ENCODE results near the gene GRIK3.

Gene GRIK3

DNA sequence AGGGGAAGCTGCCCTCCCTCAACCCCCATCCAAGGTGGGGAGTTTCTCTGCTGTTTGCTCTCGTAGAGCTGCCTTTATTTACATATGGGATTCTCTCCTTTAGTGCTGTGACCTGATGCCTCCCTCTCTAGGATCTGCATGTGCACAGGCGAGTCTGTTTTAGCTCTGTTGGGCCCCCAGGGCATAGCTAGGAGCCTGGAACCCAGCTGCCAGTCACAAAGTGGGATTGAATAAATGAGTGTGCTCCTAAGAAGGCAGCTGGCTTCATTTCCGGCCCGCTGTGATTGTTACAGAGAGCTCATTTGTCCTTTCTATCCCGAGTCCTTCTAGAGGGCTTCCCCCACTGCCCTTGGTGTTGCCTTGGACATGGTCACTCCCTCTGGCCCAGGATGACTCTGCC, 176.6 kb downstream of the GRIK3 start:
- H3K4me1 ChIP-seq (ENCODE audit: control extremely low read depth in 1 of 4, control insufficient read depth in 4 of 4, insufficient read depth in 4 of 4, low read length in 3 of 4): no peaks in the 10 kb centered on the region
- H3K27ac ChIP-seq (ENCODE audit: insufficient read depth in 1 of 2, low read depth in 1 of 2, low read length in 2 of 2, poor library complexity in 1 of 2, severe bottlenecking in 2 of 2): no peak overlapping the region
- POLR2A ChIA-PET: no interaction called here
- CTCF ChIA-PET: no interaction called here
- no peak overlapping the region for H3K4me3 ChIP-seq (ENCODE audit: control insufficient read depth in 1 of 7, extremely low read depth in 1 of 7, insufficient read depth in 4 of 7, low read depth in 2 of 7, low read length in 6 of 7)
- no peaks in the 10 kb centered on the region for H3K9me3 ChIP-seq (ENCODE audit: control extremely low read depth in 1 of 5, control insufficient read depth in 4 of 5, insufficient read depth in 2 of 5, low read depth in 1 of 5, low read length in 4 of 5)
- H3K36me3 ChIP-seq (ENCODE audit: control insufficient read depth in 4 of 4, insufficient read depth in 4 of 4, low read length in 3 of 4): no peaks in the 10 kb centered on the region
- DNase-seq: no peak
- WGBS (ENCODE audit: insufficient coverage): 72% methylated on average over 5 of the region's 5 CpGs
- H3K27me3 ChIP-seq (replicated peaks in 2 of 5; ENCODE audit: control insufficient read depth in 4 of 5, insufficient read depth in 5 of 5, low read length in 4 of 5): peaks cover 0 to 45% (median 8%) of the 10 kb centered on the region in 5 experiments

DNA sequence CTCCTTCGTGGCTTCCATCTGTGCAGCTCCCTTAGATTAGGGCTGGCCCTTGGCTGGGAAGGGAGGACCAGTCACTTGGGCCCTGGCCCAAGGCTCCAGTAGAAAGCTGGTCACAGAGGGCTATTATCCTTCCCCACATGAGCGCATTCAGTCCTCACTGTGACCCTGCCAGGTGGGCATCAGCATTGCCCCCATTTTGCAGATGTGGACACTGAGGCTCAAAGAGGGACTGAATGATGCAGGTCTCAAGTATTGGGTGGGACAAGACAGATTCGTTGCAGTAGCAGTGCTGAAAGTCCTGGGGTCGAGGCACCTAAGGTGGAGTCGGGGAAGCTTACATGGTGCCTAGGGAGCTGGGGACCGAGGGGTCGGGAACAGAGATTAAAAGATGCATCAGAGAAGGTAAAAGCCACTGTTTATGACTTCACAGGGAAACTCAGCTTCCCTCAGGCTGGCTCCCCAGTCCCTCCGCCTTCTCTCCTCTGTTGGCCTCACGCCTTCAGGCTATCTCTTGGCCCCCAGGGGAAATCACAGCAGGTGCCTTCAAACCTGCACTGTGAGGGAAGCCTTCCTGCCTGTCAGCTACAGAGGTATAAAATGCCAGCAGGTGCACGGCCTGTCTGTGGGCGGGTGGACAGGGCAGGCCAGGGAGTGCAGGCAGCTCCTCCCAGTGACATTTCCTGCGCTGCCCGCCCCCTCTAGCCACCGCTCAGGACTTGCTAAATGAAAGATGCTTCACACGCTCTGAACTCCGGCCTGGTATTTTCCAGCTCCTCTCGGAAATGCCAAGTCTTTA, 178.4 kb downstream of the GRIK3 start:
- no peaks in the 10 kb centered on the region for H3K9me3 ChIP-seq (ENCODE audit: control extremely low read depth in 1 of 5, control insufficient read depth in 4 of 5, insufficient read depth in 2 of 5, low read depth in 1 of 5, low read length in 4 of 5)
- H3K27me3 ChIP-seq (replicated peaks in 2 of 5; ENCODE audit: control insufficient read depth in 4 of 5, insufficient read depth in 5 of 5, low read length in 4 of 5): peaks cover 3 to 43% (median 7%) of the 10 kb centered on the region in 5 experiments
- ChIA-PET CTCF (no interaction called here), POLR2A (no interaction called here)
- H3K4me1 ChIP-seq (ENCODE audit: control extremely low read depth in 1 of 4, control insufficient read depth in 4 of 4, insufficient read depth in 4 of 4, low read length in 3 of 4): no peaks in the 10 kb centered on the region
- no peak for DNase-seq
- no peaks in the 10 kb centered on the region for H3K36me3 ChIP-seq (ENCODE audit: control insufficient read depth in 4 of 4, insufficient read depth in 4 of 4, low read length in 3 of 4)
- no peak overlapping the region for H3K4me3 ChIP-seq (ENCODE audit: control insufficient read depth in 1 of 7, extremely low read depth in 1 of 7, insufficient read depth in 4 of 7, low read depth in 2 of 7, low read length in 6 of 7)
- no peak overlapping the region for H3K27ac ChIP-seq (ENCODE audit: insufficient read depth in 1 of 2, low read depth in 1 of 2, low read length in 2 of 2, poor library complexity in 1 of 2, severe bottlenecking in 2 of 2)
- 65% methylated on average over 17 of the region's 17 CpGs for WGBS (ENCODE audit: insufficient coverage)

DNA sequence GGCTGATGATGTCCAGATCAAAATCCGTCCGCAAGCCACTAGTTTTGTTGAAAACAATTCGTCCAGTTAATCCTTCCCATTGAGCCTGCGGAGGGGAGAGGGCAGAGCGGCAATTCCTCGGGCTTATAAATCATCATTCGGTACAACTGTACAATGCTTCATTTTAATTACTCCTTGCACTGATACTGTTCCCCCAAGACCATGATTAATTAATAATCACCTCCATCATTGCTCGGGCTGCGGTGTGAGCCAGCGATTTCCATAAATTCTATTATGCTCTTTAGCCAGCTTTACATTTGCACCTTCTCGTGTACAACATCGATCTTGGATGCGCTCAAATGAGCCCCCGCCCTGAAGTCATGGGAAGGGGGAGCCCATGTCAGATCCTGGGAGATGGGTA, 180.7 kb downstream of the GRIK3 start:
- Histone ChIP-seq H3K36me3 (ENCODE audit: control insufficient read depth in 4 of 4, insufficient read depth in 4 of 4, low read length in 3 of 4) (no peaks in the 10 kb centered on the region), H3K4me1 (ENCODE audit: control extremely low read depth in 1 of 4, control insufficient read depth in 4 of 4, insufficient read depth in 4 of 4, low read length in 3 of 4) (no peaks in the 10 kb centered on the region), H3K27ac (ENCODE audit: insufficient read depth in 1 of 2, low read depth in 1 of 2, low read length in 2 of 2, poor library complexity in 1 of 2, severe bottlenecking in 2 of 2) (no peak overlapping the region), H3K27me3 (replicated peaks in 2 of 5; ENCODE audit: control insufficient read depth in 4 of 5, insufficient read depth in 5 of 5, low read length in 4 of 5) (peaks cover 3 to 50% (median 14%) of the 10 kb centered on the region in 5 experiments), H3K9me3 (ENCODE audit: control extremely low read depth in 1 of 5, control insufficient read depth in 4 of 5, insufficient read depth in 2 of 5, low read depth in 1 of 5, low read length in 4 of 5) (no peaks in the 10 kb centered on the region), H3K4me3 (ENCODE audit: control insufficient read depth in 1 of 7, extremely low read depth in 1 of 7, insufficient read depth in 4 of 7, low read depth in 2 of 7, low read length in 6 of 7) (no peak overlapping the region)
- DNase-seq: no peak
- ChIA-PET POLR2A (no interaction called here), CTCF (no interaction called here)
- 95% methylated on average over 14 of the region's 14 CpGs for WGBS (ENCODE audit: insufficient coverage)

DNA sequence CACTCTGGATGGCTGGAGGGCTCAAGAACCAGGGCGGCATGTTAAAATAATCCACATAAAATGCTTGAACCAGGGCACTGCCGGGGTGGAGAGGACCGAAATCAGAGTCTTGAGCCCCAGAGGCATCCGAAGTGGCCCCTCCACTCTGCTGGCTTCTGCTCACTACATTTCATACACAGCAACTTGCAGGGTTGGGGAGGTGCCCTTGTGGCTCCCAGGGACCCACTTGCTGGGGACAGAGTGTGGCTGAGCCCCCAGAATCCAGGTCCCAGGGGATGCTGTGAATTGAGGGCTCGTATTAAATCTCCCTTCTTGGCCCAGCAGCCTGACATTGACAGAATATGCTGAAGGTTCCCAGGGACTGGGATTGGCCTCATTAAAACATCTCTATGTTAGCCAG, 181.7 kb downstream of the GRIK3 start:
- Histone ChIP-seq H3K27me3 (replicated peaks in 2 of 5; ENCODE audit: control insufficient read depth in 4 of 5, insufficient read depth in 5 of 5, low read length in 4 of 5) (peaks cover 3 to 54% (median 14%) of the 10 kb centered on the region in 5 experiments), H3K9me3 (ENCODE audit: control extremely low read depth in 1 of 5, control insufficient read depth in 4 of 5, insufficient read depth in 2 of 5, low read depth in 1 of 5, low read length in 4 of 5) (no peaks in the 10 kb centered on the region), H3K36me3 (ENCODE audit: control insufficient read depth in 4 of 4, insufficient read depth in 4 of 4, low read length in 3 of 4) (no peaks in the 10 kb centered on the region), H3K4me3 (ENCODE audit: control insufficient read depth in 1 of 7, extremely low read depth in 1 of 7, insufficient read depth in 4 of 7, low read depth in 2 of 7, low read length in 6 of 7) (no peak overlapping the region), H3K27ac (ENCODE audit: insufficient read depth in 1 of 2, low read depth in 1 of 2, low read length in 2 of 2, poor library complexity in 1 of 2, severe bottlenecking in 2 of 2) (no peak overlapping the region), H3K4me1 (ENCODE audit: control extremely low read depth in 1 of 4, control insufficient read depth in 4 of 4, insufficient read depth in 4 of 4, low read length in 3 of 4) (no peaks in the 10 kb centered on the region)
- no peak for DNase-seq
- ChIA-PET POLR2A (no interaction called here), CTCF (no interaction called here)
- 98% methylated on average over 5 of the region's 5 CpGs for WGBS (ENCODE audit: insufficient coverage)

DNA sequence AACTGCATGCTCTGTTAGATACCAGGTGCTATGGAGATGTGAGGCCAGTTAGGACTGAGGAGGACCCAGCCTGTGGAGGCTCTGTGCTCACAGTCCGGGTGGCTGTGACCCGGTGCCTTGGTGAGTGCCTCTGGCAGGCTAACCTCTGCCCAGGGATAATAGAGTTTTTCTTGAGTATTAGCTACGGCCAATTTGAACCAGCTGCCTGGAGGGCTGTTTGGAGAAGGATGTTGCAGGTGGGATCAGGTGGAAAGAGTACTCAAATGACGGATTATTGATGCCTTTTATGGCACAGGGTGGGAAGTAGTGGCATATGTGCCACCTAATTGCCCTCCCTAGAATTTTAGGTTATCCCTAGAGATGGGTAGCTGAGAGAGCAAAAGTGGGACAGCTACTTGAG, 182.7 kb downstream of the GRIK3 start:
- CTCF ChIA-PET: interaction anchor here (0.9 kb wide), 1 partner anchor 12 kb away, joined by 3 read pairs; no protein-coding TSS in a partner anchor

DNA sequence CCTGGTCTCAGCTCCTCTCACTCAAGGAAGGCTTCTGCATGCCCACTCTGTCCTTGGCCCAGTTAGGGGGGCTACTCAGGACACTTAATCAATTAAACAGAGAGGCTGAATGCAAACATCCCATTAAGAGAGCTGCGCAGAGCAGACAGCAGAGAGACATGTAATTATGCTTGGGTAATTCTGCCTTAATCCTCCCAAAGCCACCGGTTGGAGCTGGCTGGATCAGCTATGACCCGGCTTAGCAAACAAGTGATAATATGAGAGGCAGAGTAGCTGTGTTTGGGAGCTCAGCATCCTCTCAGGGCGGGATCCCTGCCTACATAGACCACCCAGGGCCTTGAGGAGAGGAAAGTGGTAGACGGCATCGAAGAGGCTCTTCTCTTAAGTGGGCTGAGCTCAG, 183.2 kb downstream of the GRIK3 start:
- Histone ChIP-seq H3K27ac (ENCODE audit: insufficient read depth in 1 of 2, low read depth in 1 of 2, low read length in 2 of 2, poor library complexity in 1 of 2, severe bottlenecking in 2 of 2) (no peak overlapping the region), H3K4me1 (ENCODE audit: control extremely low read depth in 1 of 4, control insufficient read depth in 4 of 4, insufficient read depth in 4 of 4, low read length in 3 of 4) (no peaks in the 10 kb centered on the region), H3K4me3 (ENCODE audit: control insufficient read depth in 1 of 7, extremely low read depth in 1 of 7, insufficient read depth in 4 of 7, low read depth in 2 of 7, low read length in 6 of 7) (no peak overlapping the region), H3K9me3 (ENCODE audit: control extremely low read depth in 1 of 5, control insufficient read depth in 4 of 5, insufficient read depth in 2 of 5, low read depth in 1 of 5, low read length in 4 of 5) (no peaks in the 10 kb centered on the region), H3K36me3 (ENCODE audit: control insufficient read depth in 4 of 4, insufficient read depth in 4 of 4, low read length in 3 of 4) (no peaks in the 10 kb centered on the region), H3K27me3 (replicated peaks in 2 of 5; ENCODE audit: control insufficient read depth in 4 of 5, insufficient read depth in 5 of 5, low read length in 4 of 5) (peaks cover 3 to 64% (median 14%) of the 10 kb centered on the region in 5 experiments)
- ChIA-PET CTCF (interaction anchor here (0.9 kb wide), 1 partner anchor 12 kb away, joined by 3 read pairs; no protein-coding TSS in a partner anchor), POLR2A (no interaction called here)
- DNase-seq: no peak
- 86% methylated on average over 5 of the region's 6 CpGs for WGBS (ENCODE audit: insufficient coverage)

More for the DNA sequence above, 182.7 kb downstream of the GRIK3 start:
- H3K9me3 ChIP-seq (ENCODE audit: control extremely low read depth in 1 of 5, control insufficient read depth in 4 of 5, insufficient read depth in 2 of 5, low read depth in 1 of 5, low read length in 4 of 5): no peaks in the 10 kb centered on the region
- no peaks in the 10 kb centered on the region for H3K36me3 ChIP-seq (ENCODE audit: control insufficient read depth in 4 of 4, insufficient read depth in 4 of 4, low read length in 3 of 4)
- POLR2A ChIA-PET: no interaction called here
- H3K27ac ChIP-seq (ENCODE audit: insufficient read depth in 1 of 2, low read depth in 1 of 2, low read length in 2 of 2, poor library complexity in 1 of 2, severe bottlenecking in 2 of 2): no peak overlapping the region
- H3K4me1 ChIP-seq (ENCODE audit: control extremely low read depth in 1 of 4, control insufficient read depth in 4 of 4, insufficient read depth in 4 of 4, low read length in 3 of 4): no peaks in the 10 kb centered on the region
- DNase-seq: no peak
- no peak overlapping the region for H3K4me3 ChIP-seq (ENCODE audit: control insufficient read depth in 1 of 7, extremely low read depth in 1 of 7, insufficient read depth in 4 of 7, low read depth in 2 of 7, low read length in 6 of 7)
- WGBS (ENCODE audit: insufficient coverage): 90% methylated on average over 3 of the region's 4 CpGs
- H3K27me3 ChIP-seq (replicated peaks in 2 of 5; ENCODE audit: control insufficient read depth in 4 of 5, insufficient read depth in 5 of 5, low read length in 4 of 5): peaks cover 3 to 64% (median 14%) of the 10 kb centered on the region in 5 experiments

DNA sequence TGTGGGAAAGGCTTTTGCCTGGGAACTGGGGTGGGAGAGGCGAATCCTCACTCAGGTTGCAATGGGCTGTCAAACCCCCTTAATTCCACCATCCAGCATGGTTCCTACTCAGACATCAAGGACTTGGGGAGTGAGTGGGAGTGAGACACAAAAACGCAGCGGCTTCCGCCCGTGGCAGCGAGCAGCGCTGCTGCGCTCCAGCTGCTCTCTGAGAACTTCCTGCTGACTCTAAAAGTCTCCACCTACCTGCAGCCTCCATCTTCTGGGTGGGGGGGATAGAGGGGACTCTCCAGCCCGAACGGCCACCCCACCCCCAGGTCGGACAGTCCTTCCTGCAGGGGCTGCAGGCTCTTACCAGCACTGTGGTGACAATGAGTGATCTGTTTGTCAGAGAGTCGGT, 184.4 kb downstream of the GRIK3 start:
- DNase-seq: no peak
- Histone ChIP-seq H3K9me3 (ENCODE audit: control extremely low read depth in 1 of 5, control insufficient read depth in 4 of 5, insufficient read depth in 2 of 5, low read depth in 1 of 5, low read length in 4 of 5) (no peaks in the 10 kb centered on the region), H3K36me3 (ENCODE audit: control insufficient read depth in 4 of 4, insufficient read depth in 4 of 4, low read length in 3 of 4) (no peaks in the 10 kb centered on the region), H3K4me3 (ENCODE audit: control insufficient read depth in 1 of 7, extremely low read depth in 1 of 7, insufficient read depth in 4 of 7, low read depth in 2 of 7, low read length in 6 of 7) (no peak overlapping the region), H3K4me1 (ENCODE audit: control extremely low read depth in 1 of 4, control insufficient read depth in 4 of 4, insufficient read depth in 4 of 4, low read length in 3 of 4) (no peaks in the 10 kb centered on the region), H3K27me3 (replicated peaks in 2 of 5; ENCODE audit: control insufficient read depth in 4 of 5, insufficient read depth in 5 of 5, low read length in 4 of 5) (peaks cover 0 to 65% (median 16%) of the 10 kb centered on the region in 5 experiments), H3K27ac (ENCODE audit: insufficient read depth in 1 of 2, low read depth in 1 of 2, low read length in 2 of 2, poor library complexity in 1 of 2, severe bottlenecking in 2 of 2) (no peak overlapping the region)
- WGBS (ENCODE audit: insufficient coverage): 85% methylated on average over 2 of the region's 12 CpGs
- ChIA-PET POLR2A (no interaction called here), CTCF (no interaction called here)

Measured in common myeloid progenitor, CD34-positive (primary cell).